ENCODE results near the gene PLAAT1.

Gene PLAAT1

DNA sequence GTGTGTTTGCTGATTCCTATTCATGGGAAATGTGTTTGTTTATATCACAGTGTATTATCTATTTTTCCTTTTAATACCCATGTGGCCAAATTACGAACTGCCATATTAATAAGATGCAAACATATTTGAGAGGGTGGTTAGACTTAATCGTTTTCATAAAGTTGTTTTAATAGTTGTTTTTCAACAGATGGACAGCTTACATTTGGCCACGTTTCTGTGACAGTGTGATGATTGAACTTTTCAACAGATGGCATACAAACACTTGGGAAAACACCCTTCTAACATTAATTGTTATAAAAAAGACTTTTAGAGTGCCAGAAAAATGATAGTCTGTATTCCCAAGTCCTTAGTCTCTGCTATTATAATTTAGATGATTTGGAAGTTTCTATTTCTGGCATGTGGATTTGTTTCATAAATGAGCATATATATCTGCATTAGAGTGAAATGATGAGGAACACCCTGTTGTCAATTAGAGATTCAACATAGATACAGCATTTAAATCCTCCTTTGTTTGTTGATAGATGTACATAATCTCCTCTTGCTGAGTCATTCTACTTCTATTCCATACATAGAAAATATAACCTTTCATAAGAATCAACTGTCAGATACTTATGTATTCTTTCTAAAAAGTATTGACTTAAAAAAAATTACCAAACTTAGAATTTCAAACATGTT, 13.1 kb downstream of the PLAAT1 start:
- DNase-seq (ENCODE audit: low read depth in 2 of 2): no peak

DNA sequence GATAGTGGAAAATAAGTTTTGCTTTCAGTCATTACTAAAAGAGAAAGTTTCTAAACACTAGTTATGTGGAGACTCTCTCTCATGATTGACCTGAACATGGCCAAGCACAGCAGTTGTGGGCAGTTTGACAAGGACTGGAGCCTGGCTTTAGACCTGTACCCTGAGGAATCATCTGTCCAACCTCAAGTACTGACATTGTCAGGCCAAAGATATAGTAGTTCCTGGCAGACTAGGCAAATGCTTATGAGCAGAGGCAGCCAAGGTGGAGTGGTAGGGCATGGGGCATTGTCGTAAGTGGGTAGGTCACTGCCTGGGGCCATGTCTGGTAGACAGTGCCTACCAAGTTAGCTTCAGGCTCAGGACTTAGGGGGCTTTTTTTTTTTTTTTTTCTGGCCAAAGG, 20.9 kb downstream of the PLAAT1 start:
- DNase-seq (ENCODE audit: low read depth in 2 of 2): no peak

DNA sequence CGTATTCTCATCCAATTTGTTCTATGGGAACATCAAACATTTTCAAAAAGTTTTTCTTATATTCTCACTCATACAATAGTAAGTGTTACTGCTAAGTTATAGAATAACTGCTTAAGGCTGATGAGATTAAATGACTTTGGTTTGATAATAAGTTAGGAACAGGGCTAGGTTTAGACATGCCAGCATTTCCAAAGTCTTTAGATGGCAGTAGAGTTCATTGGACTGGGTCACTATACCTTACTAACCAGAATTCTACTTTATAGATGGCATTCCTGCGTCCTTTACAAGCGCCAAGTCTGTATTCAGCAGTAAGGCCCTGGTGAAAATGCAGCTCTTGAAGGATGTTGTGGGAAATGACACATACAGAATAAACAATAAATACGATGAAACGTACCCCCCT, 21.7 kb downstream of the PLAAT1 start:
- no peak for DNase-seq (ENCODE audit: low read depth in 2 of 2)

DNA sequence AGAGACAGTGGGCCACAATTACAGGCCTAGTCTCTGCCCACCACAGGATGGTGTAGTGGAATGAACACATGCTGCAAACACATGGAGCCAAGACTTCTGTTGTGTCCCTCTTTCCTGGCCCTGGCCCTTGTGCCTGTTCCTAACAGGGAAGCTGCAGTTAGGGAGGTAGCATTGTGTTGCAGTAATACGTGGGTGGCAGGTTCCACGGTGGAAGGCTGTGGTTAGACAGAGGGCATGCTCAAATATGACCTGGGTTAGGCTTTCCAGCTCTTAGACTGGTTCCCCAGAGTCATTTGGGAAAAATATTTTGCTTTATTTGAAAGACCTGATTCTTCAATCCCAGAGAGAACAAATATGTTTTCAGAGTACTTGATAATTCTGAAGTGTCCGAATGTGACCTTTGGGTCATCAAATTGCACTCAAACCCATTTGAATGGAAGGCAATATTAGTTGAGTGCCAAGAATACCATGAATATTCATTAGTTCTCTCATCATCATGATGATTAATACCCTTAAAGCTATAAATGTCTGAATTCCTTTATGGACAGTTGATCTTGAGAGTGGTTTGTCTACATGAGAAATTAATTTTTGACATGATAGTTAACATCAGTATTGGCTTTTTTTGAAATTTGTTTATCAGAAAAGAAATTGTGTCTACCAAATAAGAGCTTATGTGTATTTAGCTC, 28.5 kb downstream of the PLAAT1 start:
- DNase-seq (ENCODE audit: low read depth in 2 of 2): no peak

DNA sequence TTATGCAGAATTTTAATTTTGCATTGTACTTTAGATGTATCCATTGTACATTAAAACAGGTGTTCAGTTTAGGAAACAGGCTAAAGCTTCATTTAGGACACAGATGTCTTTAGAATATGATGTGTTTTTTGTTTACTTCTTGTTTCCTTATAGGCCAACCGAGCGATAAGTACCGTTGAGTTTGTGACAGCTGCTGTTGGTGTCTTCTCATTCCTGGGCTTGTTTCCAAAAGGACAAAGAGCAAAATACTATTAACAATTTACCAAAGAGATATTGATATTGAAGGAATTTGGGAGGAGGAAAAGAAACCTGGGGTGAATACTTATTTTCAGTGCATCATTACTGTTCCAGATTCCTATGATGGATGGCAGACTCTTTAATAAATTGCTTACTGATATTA, 29.4 kb downstream of the PLAAT1 start:
- DNase-seq (ENCODE audit: low read depth in 2 of 2): no peak

DNA sequence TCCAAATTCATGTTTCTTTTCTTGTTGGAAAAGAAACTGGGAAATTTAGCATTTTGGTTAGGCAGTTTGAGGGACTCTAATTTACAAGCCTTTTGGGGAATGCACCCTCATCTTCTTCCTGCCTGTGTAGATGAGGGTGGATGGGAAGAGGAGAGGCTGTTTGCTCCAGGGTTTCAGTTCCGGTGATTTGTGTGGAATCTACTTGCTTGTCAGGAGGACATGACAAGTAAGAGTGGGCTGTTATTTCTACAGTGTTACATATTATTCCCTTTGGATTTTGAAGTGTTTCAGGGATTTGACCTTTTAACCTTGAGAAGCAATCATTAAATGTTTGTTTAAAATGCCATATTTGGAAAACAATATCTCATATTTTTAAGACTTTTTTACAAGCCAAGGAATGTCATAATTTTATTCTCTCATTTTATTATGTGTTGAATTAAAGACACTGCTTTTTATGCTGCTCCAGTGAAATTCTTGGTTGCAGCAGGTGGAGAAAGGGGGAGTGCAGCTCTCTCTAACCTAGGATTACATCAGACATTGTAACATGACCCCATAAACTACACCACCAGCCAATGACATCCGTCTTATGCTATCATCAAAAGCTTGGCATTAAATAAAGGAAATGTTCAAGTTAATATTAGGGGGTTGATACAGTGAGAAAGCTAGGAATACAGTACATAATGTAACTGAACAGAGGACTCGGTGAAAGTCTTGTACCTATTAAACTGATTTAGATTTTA, 30.2 kb downstream of the PLAAT1 start:
- no peak for DNase-seq (ENCODE audit: low read depth in 2 of 2)

DNA sequence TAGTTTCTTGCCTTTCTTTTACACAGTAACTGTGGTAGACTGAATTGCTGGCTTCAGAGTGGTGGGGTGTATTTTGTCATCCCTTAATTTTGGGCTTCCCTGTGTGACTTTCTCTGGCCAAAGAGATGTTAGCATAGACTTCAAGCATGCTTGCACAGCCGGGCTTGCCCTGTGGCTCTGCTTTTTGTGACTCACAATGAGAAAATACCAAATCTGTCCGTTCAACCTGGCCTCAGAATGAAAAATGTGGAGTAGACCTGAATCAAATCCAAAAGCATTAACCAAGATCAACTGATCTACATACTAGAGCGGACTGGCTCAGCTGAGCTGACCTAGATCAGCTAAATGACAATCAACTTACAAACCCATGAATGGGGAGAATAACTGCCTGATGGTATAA, 51.4 kb downstream of the PLAAT1 start:
- no peak for DNase-seq (ENCODE audit: low read depth in 2 of 2)

DNA sequence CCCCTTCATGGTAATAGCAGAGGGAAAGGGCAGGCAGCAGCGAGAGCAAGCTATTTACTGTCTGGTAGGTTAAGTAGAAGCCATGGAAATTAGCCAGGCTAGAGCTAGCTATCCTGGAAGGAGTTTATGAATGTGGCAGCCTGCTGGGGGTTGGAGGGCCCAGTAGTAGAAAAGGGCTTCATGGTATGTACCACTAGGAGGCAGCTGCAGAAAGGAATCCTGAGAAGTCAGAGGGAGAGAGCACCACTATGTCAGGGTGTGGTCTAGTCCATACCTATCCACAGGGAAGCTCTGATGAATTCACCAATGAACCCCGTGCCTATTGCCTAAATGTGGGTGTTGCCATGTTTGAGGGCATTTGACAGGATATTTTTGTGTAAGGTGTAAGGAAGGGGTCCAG, 55.0 kb downstream of the PLAAT1 start:
- DNase-seq (ENCODE audit: low read depth in 2 of 2): no peak

DNA sequence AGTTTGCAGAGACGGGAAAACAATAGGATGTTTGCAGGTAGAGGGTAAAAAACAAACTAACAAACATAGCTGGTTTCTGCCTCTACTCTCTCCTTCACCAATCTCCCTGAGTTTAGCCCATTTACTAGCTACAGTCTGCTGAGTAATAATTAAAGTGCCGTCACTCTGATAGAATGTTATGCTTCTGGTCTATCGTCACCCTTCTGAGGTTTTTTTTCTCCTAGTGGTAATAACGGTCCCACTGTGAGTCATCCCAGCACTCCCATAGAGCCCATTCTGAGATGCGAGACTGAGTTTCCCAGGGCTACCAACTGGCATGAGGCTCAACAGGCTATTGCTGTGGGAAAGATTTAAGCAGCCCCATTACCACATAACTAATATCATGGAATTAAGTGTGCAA, 56.4 kb downstream of the PLAAT1 start:
- no peak for DNase-seq (ENCODE audit: low read depth in 2 of 2)

DNA sequence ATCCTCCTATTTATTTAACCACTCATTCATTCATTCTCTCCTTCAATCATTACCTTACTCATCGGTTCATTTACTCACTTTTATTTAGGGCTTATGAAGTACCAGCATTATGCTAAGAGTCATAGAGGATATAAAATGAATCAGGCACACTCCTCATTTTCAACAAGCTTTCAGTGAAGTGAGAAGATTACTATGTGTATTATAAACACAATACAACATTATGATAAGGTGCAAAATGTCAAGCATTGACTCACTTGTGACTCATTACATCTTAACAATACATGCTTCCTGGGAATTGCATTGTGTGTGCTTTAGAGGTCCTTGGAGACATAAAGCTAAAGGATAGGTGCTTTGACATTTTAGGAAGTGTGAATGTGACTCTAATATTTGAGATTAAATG, 60.4 kb downstream of the PLAAT1 start:
- no peak for DNase-seq (ENCODE audit: low read depth in 2 of 2)

DNA sequence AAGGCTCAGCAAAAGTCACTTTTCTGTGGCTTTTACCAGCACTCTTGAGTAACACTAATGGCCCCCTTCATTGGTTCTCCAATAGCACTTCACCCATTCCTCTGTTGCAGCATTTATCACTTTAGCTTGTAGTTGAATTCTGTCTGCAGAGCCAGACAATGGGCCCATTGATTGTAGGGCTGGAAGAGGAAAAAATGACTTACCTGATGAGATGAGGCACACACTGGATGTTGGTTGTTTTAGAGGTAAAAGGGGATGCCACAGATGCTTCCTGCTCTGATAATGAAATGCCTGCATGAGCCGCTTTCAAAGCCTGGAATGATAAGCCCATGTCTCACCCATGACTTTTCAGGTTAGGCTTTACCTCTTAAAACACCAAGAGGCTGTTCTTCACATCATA, 64.3 kb downstream of the PLAAT1 start:
- DNase-seq (ENCODE audit: low read depth in 2 of 2): no peak

DNA sequence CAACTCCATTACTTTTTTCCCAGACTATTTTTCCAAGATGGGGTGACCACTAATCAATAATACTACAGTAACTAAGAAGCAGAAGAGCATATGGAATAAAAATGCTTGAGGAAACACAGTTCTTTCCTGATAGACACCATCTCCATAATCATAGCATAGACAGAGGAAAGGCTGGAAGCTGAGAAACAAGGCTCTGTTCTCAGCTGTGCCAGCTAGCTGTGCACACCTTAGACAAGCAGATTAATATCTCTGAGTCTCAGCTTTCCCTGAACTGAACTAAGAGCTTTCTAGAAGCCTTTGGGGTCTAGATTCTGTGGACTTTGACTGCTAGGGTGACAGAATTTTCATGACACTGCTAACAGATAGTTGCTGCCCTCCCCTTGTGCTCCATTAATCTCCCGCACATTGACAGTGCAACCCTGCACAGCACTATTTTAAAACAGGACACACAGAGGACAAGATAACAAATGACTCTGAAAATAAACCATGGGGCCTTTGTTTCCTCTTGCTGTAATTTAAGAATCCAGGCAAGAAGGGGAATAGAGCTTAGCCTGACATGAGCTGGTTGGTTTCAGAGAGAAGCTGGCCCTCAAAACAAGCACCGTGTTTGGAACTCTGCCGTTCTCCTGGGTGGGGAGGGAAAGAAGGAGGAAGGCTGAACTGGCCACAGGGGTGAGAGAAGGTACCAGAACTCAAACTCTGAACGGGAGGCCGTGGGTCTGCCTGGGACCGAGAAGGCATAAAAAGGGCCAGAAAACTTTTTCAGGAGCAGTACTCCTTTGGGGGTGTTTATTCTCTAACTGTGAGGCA, 70.1 kb downstream of the PLAAT1 start:
- no peak for DNase-seq (ENCODE audit: low read depth in 2 of 2)

DNA sequence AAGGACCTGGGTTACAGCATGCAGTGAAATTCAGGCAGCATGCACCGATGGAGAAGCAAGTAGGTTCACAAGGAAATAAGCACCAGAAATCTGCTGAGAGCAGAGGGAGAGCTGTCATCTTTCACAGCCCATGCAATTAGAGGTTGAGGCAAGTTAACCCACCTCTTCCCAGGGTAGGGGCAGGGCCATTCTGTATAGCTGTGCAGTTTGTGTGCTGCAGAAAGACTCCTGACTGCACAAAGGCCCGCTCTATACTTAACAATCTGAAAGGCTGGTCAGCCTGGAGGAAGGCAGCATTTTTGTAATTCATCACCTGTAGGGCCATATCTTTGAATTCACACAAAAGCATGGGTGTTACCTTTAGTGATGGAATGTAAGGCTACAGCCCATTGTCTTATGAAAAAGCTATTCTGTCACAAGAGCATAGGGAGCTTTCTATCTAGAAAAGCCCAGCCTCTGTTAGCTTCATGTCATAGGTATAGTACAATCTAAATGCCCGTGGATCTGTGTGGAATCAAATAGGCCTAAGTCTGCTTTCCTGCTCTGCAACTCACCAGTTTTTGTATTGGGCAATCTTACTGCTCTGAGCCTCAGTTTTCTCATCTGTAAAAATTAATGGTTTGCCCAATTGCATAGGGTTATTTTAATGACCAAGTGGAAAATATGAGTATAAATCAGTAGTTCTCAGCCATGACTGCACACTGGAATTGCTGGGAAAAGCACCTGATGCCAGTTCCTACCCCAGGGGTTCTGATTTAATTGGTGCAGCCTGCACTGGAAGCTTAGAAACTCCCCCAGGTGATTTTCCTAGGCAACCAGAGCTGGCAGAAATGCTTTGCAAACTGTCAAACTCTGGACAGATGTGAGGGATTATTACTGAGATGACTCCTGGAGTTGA, 72.3 kb downstream of the PLAAT1 start:
- no peak for DNase-seq (ENCODE audit: low read depth in 2 of 2)

DNA sequence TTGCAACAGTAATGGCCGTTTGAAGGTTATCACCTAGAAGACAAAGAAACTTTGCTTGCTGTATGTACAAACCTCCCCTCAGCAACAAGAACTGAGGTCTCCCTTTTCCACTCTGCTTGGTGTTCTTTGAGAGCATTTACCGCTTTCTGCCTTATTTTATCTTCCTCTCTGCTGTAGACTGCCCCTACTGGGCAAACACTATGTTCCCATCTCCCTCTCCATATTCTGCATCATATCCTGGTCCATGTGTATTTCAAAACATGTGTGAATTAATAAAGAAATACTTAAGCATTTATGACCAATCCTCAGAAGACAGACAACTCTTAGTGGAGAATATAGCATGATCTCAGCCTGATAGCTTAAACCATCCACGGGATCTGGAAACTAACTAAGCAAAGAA, 73.1 kb downstream of the PLAAT1 start:
- no peak for DNase-seq (ENCODE audit: low read depth in 2 of 2)

DNA sequence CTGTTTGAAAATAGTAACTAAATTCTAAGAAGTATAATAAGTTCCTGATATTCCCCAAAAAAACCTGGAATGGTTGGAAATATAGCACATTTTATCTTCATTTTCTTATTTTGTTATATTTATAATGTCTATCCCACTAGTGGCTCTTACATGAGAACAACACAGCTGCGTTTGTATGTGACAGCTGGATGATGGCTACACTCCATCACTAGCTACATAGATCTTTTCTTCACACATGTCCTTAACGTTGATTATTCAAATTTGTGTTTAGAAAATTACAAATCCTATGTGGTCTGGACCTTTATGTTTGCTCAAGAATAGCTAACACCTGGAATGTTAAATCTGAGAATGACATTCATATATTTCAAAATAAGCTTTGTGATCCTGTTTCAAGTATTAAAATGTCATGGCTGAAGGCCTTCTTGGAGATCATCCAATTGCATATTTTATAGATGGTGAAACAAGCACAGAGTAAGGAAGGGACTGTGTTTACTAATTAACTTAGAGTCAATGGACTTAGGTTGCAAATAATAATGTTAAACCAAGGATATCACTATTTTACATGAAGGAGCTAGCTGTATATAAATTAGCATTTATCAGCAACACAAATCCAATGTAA, 76.8 kb downstream of the PLAAT1 start:
- no peak for DNase-seq (ENCODE audit: low read depth in 2 of 2)
